Central memory CD8-positive, alpha-beta T cell (primary cell): Measurements from ENCODE around the gene GSC2.

Experiments used
- ATAC-seq: fragments of 150-1000 bp; cut with Tn5 transposase; replicated peaks from 2 replicates; pipeline ENCODE4 v1.10.0; 2022; ENCODE audit warnings: mild to moderate bottlenecking, moderate FRiP score, moderate number of reproducible peaks; ENCODE audit not compliant: poor library complexity, severe bottlenecking; ENCODE audit errors: extremely low read depth
- DNase-seq, 2 donors: peaks; one replicate each; pipeline ENCODE4 v3.0.0; 2021; ENCODE audit warnings: low spot score in 2 of 2
- H3K27ac Mint-ChIP-seq: one replicate; pipeline ENCODE4 v1.8.0; 2022; ENCODE audit warnings: low read depth, mild to moderate bottlenecking, moderate library complexity, mixed read lengths
- H3K27me3 Mint-ChIP-seq: one replicate; pipeline ENCODE4 v1.8.0; 2022; ENCODE audit warnings: mixed read lengths
- H3K36me3 Mint-ChIP-seq: one replicate; pipeline ENCODE4 v1.8.0; 2022; ENCODE audit warnings: mild to moderate bottlenecking, moderate library complexity, mixed read lengths; ENCODE audit not compliant: insufficient read depth
- H3K4me1 Mint-ChIP-seq: one replicate; pipeline ENCODE4 v1.8.0; 2022; ENCODE audit warnings: mixed read lengths
- H3K4me3 Mint-ChIP-seq: one replicate; pipeline ENCODE4 v1.8.0; 2022; ENCODE audit warnings: mild to moderate bottlenecking, moderate library complexity, mixed read lengths
- H3K9me3 Mint-ChIP-seq: one replicate; pipeline ENCODE4 v1.8.0; 2022; ENCODE audit warnings: mixed read lengths

The GSC2 gene

GRCh38 chr22:19149991-19150390 lies at the start of gene GSC2:
Gene GSC2 (minus strand): TSS chr22:19150292. CDS start chr22:19150283, 9 bp downstream.
- DNase-seq (no peak), ATAC-seq (peak; percentile 13)
- no peak within 1 kb of the TSS for H3K27ac Mint-ChIP-seq
- no peaks in the 10 kb centered on the region for H3K36me3 Mint-ChIP-seq
- H3K4me1 Mint-ChIP-seq: peaks cover 6% of the 10 kb centered on the region
- H3K4me3 Mint-ChIP-seq: peak within 1 kb of the TSS; percentile 68
- H3K9me3 Mint-ChIP-seq: no peaks in the 10 kb centered on the region
- peaks cover 43% of the 10 kb centered on the region for H3K27me3 Mint-ChIP-seq

DNA sequence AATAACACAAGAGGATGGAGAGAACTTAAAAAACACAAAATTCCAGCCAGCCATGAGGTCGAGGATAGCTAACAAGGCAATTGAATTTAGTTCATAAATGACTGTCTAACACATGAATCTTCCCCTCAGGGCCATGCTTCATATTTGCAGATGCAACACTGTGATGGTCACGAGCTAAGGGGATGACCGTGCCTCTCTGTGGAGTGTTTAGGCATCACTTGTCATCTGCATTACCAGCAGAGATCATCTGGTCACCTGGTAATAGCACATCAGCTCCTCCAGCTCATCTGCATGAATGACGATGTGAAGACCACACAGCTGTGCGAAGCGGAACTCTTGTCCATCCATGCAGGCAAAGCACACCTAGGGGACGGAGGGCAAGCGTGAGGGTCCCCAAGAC lies 49.4 kb upstream of the GSC2 start:
- DNase-seq (no peak), ATAC-seq (no peak)
- H3K27ac Mint-ChIP-seq: no peak overlapping the region
- H3K27me3 Mint-ChIP-seq: peaks cover 28% of the 10 kb centered on the region
- no peak overlapping the region for H3K4me3 Mint-ChIP-seq
- H3K4me1 Mint-ChIP-seq: peaks cover 12% of the 10 kb centered on the region
- H3K36me3 Mint-ChIP-seq: peaks cover 5% of the 10 kb centered on the region
- H3K9me3 Mint-ChIP-seq: peaks cover 6% of the 10 kb centered on the region

- peaks cover 6% of the 10 kb centered on the region for H3K9me3 Mint-ChIP-seq
- H3K36me3 Mint-ChIP-seq: peaks cover 5% of the 10 kb centered on the region
- DNase-seq (no peak), ATAC-seq (no peak)
- peaks cover 12% of the 10 kb centered on the region for H3K4me1 Mint-ChIP-seq
- H3K27ac Mint-ChIP-seq: no peak overlapping the region
- H3K4me3 Mint-ChIP-seq: no peak overlapping the region
- peaks cover 15% of the 10 kb centered on the region for H3K27me3 Mint-ChIP-seq
Observed at GRCh38 chr22:19197997-19198865, 48.1 kb upstream of the GSC2 start.

GRCh38 chr22:19196841-19197612 lies 46.9 kb upstream of the GSC2 start:
- ATAC-seq: no peak
- Mint-ChIP-seq H3K4me3 (no peak overlapping the region), H3K4me1 (peaks cover 6% of the 10 kb centered on the region), H3K36me3 (peaks cover 3% of the 10 kb centered on the region), H3K27ac (no peak overlapping the region), H3K9me3 (no peaks in the 10 kb centered on the region), H3K27me3 (peaks cover 15% of the 10 kb centered on the region)
- DNase-seq: no peak

GRCh38 chr22:19195796-19196731 lies 46.0 kb upstream of the GSC2 start:
- Mint-ChIP-seq H3K36me3 (peaks cover 3% of the 10 kb centered on the region), H3K4me3 (no peak overlapping the region), H3K27me3 (peaks cover 15% of the 10 kb centered on the region), H3K4me1 (peaks cover 6% of the 10 kb centered on the region), H3K9me3 (no peaks in the 10 kb centered on the region), H3K27ac (no peak overlapping the region)
- DNase-seq: no peak
- no peak for ATAC-seq

DNA sequence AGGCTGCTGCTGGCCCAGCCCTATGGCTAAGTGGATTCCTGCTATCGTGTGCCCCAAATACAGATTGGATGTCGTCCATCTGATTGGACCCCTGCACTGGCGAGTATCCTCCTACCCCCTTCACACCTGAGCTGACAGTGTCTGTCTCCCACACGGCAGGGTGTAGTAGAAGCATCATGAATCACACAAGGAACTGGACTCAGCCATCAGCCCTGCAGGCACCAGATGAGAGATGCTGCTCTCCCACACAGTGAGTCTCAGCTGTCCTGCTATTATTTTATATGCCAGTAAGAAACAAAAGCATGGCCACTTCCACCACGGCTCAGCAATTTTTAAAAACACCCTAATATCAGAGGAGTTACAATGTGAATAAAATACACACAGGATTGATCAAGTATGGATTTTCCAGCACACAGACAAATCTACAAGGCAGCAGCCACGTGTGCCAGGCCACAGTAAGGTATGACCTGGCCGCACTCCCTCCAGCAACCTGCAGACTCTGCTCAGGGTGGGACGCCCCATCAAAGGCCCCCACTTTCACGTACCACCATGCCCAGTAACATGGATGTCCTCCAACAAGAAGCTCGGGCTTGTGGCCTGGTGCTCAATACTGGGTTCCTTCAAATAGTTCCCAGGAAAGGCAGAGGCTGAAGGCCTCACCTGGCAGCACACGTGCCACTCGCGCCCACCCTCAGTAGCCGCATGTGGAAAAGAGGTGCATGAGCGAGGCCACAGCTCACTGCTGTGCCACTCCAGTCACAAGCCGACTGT lies 44.9 kb upstream of the GSC2 start:
- Mint-ChIP-seq H3K27me3 (peaks cover 15% of the 10 kb centered on the region), H3K4me1 (peaks cover 6% of the 10 kb centered on the region), H3K36me3 (peaks cover 3% of the 10 kb centered on the region), H3K27ac (no peak overlapping the region), H3K9me3 (no peaks in the 10 kb centered on the region), H3K4me3 (no peak overlapping the region)
- ATAC-seq (no peak), DNase-seq (no peak)

DNA sequence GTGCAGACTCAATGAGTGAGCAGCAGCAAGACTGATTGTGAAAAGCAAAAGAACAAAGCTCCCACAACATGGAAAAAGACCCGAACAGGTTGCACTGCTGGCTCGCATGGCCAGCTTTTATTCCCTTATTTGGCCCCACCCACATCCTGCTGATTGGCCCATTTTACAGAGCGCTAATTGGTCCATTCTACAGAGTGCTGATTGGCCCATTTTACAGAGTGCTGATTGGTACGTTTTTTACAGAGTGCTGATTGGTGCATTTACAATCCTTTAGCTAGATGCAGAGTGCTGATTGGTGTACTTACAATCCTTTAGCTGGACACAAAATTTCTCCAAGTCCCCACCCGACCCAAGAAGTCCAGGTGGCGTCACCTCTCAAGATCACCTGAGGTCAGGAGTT lies 43.8 kb upstream of the GSC2 start:
- Mint-ChIP-seq H3K4me1 (peaks cover 6% of the 10 kb centered on the region), H3K27me3 (peaks cover 20% of the 10 kb centered on the region), H3K36me3 (peaks cover 1% of the 10 kb centered on the region), H3K9me3 (no peaks in the 10 kb centered on the region), H3K27ac (no peak overlapping the region), H3K4me3 (no peak overlapping the region)
- DNase-seq (no peak), ATAC-seq (no peak)

- Mint-ChIP-seq H3K27me3 (peaks cover 17% of the 10 kb centered on the region), H3K36me3 (no peaks in the 10 kb centered on the region), H3K9me3 (no peaks in the 10 kb centered on the region), H3K4me1 (no peaks in the 10 kb centered on the region), H3K27ac (no peak overlapping the region), H3K4me3 (no peak overlapping the region)
- DNase-seq (no peak), ATAC-seq (no peak)
Observed at GRCh38 chr22:19187716-19188563, 37.8 kb upstream of the GSC2 start.

DNA sequence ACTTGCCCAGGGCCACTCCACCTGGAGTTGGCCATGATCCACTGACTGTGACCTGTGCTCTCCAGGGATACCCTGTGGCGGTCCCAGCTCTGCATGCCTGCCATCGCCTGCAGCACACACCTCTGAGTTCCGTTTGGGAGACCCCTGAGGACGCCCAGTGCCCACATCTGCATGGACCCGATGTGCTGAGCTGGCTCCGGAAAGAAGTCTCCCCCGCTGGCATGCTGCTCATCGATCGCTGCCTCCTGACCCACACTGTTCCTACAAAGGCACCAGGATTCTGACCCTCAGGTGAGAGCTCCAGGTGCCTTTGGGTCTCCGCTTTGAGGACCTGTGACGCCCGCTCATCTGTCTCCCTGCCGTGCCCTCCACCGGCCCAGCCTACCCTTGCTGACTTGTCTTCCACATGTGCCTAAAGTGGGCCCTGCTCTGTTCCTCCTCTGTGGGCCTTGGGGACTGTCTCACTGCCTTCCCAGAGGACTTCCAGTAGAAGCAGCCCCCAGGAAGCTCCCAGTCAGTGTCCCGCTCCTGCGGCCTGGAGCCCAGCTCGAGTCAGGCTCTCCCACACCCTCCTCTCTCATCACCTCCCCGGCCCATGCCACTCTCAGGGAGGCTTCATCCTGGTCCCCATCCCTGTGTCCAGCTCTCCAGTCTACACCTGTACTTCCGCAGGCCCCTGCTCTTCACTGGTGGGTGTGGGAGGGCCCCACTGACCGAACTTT lies 34.3 kb upstream of the GSC2 start:
- H3K27me3 Mint-ChIP-seq: peaks cover 12% of the 10 kb centered on the region
- no peak overlapping the region for H3K4me3 Mint-ChIP-seq
- H3K27ac Mint-ChIP-seq: no peak overlapping the region
- DNase-seq (no peak), ATAC-seq (no peak)
- H3K4me1 Mint-ChIP-seq: peaks cover 10% of the 10 kb centered on the region
- H3K36me3 Mint-ChIP-seq: no peaks in the 10 kb centered on the region
- no peaks in the 10 kb centered on the region for H3K9me3 Mint-ChIP-seq

GRCh38 chr22:19183216-19183615 lies 33.1 kb upstream of the GSC2 start:
- peaks cover 10% of the 10 kb centered on the region for H3K4me1 Mint-ChIP-seq
- H3K27me3 Mint-ChIP-seq: peaks cover 8% of the 10 kb centered on the region
- no peaks in the 10 kb centered on the region for H3K36me3 Mint-ChIP-seq
- H3K9me3 Mint-ChIP-seq: no peaks in the 10 kb centered on the region
- no peak overlapping the region for H3K4me3 Mint-ChIP-seq
- DNase-seq (no peak), ATAC-seq (no peak)
- H3K27ac Mint-ChIP-seq: no peak overlapping the region
